Measurements from ENCODE around the gene FOXE3. TPM values are rescaled to one million over a fixed set of nuclear protein-coding genes. Genes with fewer than 3 reads are reported as not detected.

FOXE3 gene
- total and polyA plus RNA-seq, 8 donors = not detected

GRCh38 chr1:47439819-47440598, 23.9 kb downstream of the FOXE3 start:
- Histone ChIP-seq H3K36me3 (no peaks in the 10 kb centered on the region), H3K27me3 (peaks cover 63 to 100% of the 10 kb centered on the region in 2 donors), H3K27ac (no peak overlapping the region), H3K9me3 (no peaks in the 10 kb centered on the region), H3K4me3 (no peak overlapping the region), H3K4me1 (peaks cover 10 to 38% of the 10 kb centered on the region in 2 donors)
- ATAC-seq (no peak), DNase-seq (no peak)
- TF ChIP-seq CTCF (IDR thresholded peaks at IDR 0.05) = no peak
- intact Hi-C loops (cut with DNase I) = loop anchor here in 1 of 2 donors (5.0 to 10.0 kb wide), 2 partner anchors 255 to 272 kb away; no protein-coding TSS in a partner anchor

GRCh38 chr1:47440599-47441081, 24.6 kb downstream of the FOXE3 start:
- H3K27me3 ChIP-seq = peaks cover 68 to 100% of the 10 kb centered on the region in 2 donors
- no peak for TF ChIP-seq CTCF (IDR thresholded peaks at IDR 0.05)
- H3K9me3 ChIP-seq = no peaks in the 10 kb centered on the region
- H3K4me1 ChIP-seq = peaks cover 11 to 40% of the 10 kb centered on the region in 2 donors
- DNase-seq = no peak
- intact Hi-C loops (cut with DNase I) = no loop called here
- ATAC-seq = no peak
- H3K4me3 ChIP-seq = no peak overlapping the region
- H3K27ac ChIP-seq = no peak overlapping the region
- no peaks in the 10 kb centered on the region for H3K36me3 ChIP-seq

GRCh38 chr1:47441450-47442106, 25.5 kb downstream of the FOXE3 start:
- Histone ChIP-seq H3K27me3 (peaks cover 77 to 100% of the 10 kb centered on the region in 2 donors), H3K4me3 (no peak overlapping the region), H3K4me1 (peaks cover 11 to 34% of the 10 kb centered on the region in 2 donors), H3K27ac (no peak overlapping the region), H3K9me3 (no peaks in the 10 kb centered on the region), H3K36me3 (no peaks in the 10 kb centered on the region)
- DNase-seq (no peak), ATAC-seq (no peak)
- intact Hi-C loops (cut with DNase I) = no loop called here
- no peak for TF ChIP-seq CTCF (IDR thresholded peaks at IDR 0.05)

- DNase-seq (no peak), ATAC-seq (no peak)
- no peak overlapping the region for H3K27ac ChIP-seq
- no peak overlapping the region for H3K4me3 ChIP-seq
- no peaks in the 10 kb centered on the region for H3K9me3 ChIP-seq
- peaks cover 11 to 28% of the 10 kb centered on the region in 2 donors for H3K4me1 ChIP-seq
- TF ChIP-seq CTCF (IDR thresholded peaks at IDR 0.05) = no peak
- no peaks in the 10 kb centered on the region for H3K36me3 ChIP-seq
- intact Hi-C loops (cut with DNase I) = no loop called here
- H3K27me3 ChIP-seq = peaks cover 83 to 100% of the 10 kb centered on the region in 2 donors
These were observed 26.1 kb downstream of the FOXE3 start for GRCh38 chr1:47442202-47442601.
